GM19468 (cell line): ENCODE results near the gene TMTC4.
"Not testable (repeated sequence)": the region's sequence is repeated elsewhere in the genome, so short reads cannot be mapped to it uniquely, and the experiment has no call there.

ENCODE experiments used
- ATAC-seq: cut with Tn5 transposase; IDR thresholded peaks from one replicate; pipeline ENCODE4 v1.9.1; 2021; ENCODE audit warnings: mild to moderate bottlenecking, moderate library complexity, moderate number of reproducible peaks; ENCODE audit not compliant: unreplicated experiment; ENCODE audit errors: extremely low read depth

Gene TMTC4

GRCh38 chr13:100597253-100597652 lies 77.3 kb downstream of the TMTC4 start:
- ATAC-seq = no peak

GRCh38 chr13:100596516-100596915 lies 78.1 kb downstream of the TMTC4 start:
- no peak for ATAC-seq

GRCh38 chr13:100594731-100595130 lies 79.9 kb downstream of the TMTC4 start:
- ATAC-seq = no peak

- ATAC-seq = no peak
Observed at GRCh38 chr13:100594255-100594654, 80.3 kb downstream of the TMTC4 start.

GRCh38 chr13:100589178-100589725 lies 85.3 kb downstream of the TMTC4 start:
- no peak for ATAC-seq

- ATAC-seq = peak; percentile 96
Observed at GRCh38 chr13:100588331-100589177, 86.0 kb downstream of the TMTC4 start, which contains the start of gene GGACT. GGACT (minus strand) TSS chr13:100588789; CDS start chr13:100532591, 56,198 bp downstream.

- no peak for ATAC-seq
Observed at GRCh38 chr13:100584896-100585295, 89.7 kb downstream of the TMTC4 start.

GRCh38 chr13:100581504-100581903 lies 93.1 kb downstream of the TMTC4 start:
- ATAC-seq = no peak

- ATAC-seq = no peak
Observed at GRCh38 chr13:100581030-100581429, 93.6 kb downstream of the TMTC4 start.

- ATAC-seq = no peak
Observed at GRCh38 chr13:100580045-100580444, 94.5 kb downstream of the TMTC4 start.

- ATAC-seq = not testable (repeated sequence)
Observed at GRCh38 chr13:100577239-100577638, 97.4 kb downstream of the TMTC4 start.

GRCh38 chr13:100573121-100573520 lies 101.5 kb downstream of the TMTC4 start:
- ATAC-seq = peak; percentile 82

GRCh38 chr13:100566543-100566942 lies 108.1 kb downstream of the TMTC4 start:
- ATAC-seq = no peak

GRCh38 chr13:100565286-100565685 lies 109.3 kb downstream of the TMTC4 start:
- ATAC-seq = no peak

GRCh38 chr13:100564444-100565223 lies 110.0 kb downstream of the TMTC4 start:
- no peak for ATAC-seq

GRCh38 chr13:100563779-100564178 lies 110.8 kb downstream of the TMTC4 start:
- ATAC-seq = no peak

GRCh38 chr13:100561599-100562204 lies 112.9 kb downstream of the TMTC4 start:
- ATAC-seq = no peak

GRCh38 chr13:100561158-100561499 lies 113.5 kb downstream of the TMTC4 start:
- ATAC-seq = no peak

GRCh38 chr13:100560498-100561157 lies 114.0 kb downstream of the TMTC4 start:
- no peak for ATAC-seq

- no peak for ATAC-seq
Observed at GRCh38 chr13:100559886-100560285, 114.7 kb downstream of the TMTC4 start.
